Left ventricle myocardium inferior (tissue), 1 donor: ENCODE results near the gene ZDHHC3. TPM values are rescaled to one million over a fixed set of nuclear protein-coding genes. Genes with fewer than 3 reads are reported as not detected.

ENCODE experiments used
- DNase-seq: peaks from one replicate; pipeline ENCODE4 v3.0.0-alpha.2; 2020
- H3K27ac ChIP-seq: fragments of 200-600 bp; replicated peaks from 2 replicates; pipeline ENCODE4 v1.8.0; 2021
- H3K27me3 ChIP-seq: fragments of 200-600 bp; 2 replicates; pipeline ENCODE4 v1.8.0; 2021; ENCODE audit warnings: low read depth
- H3K36me3 ChIP-seq: fragments of 200-600 bp; 2 replicates; pipeline ENCODE4 v1.8.0; 2021
- H3K4me1 ChIP-seq: fragments of 200-600 bp; 2 replicates; pipeline ENCODE4 v1.8.0; 2021
- H3K4me3 ChIP-seq: fragments of 200-600 bp; 2 replicates; pipeline ENCODE4 v1.8.0; 2021; ENCODE audit warnings: mild to moderate bottlenecking, moderate library complexity
- H3K9me3 ChIP-seq: fragments of 200-600 bp; replicated peaks from 2 replicates; pipeline ENCODE4 v1.8.0; 2021
- intact Hi-C: fragments of 100-400 bp; cut with micrococcal nuclease; formaldehyde crosslinking; loops from one replicate; pipeline ENCODE4 v1.11.0; 2022
- total RNA-seq: library from RNA; stranded (reverse); fragmentation: NEBNext Ultra II Directional; extraction: Animal tissue kit (Norgen Biotek cat#: 25700); gene quantifications from one replicate; pipeline ENCODE4 v1.2.1, GENCODE V29; 2021
- TF ChIP-seq, protein P1 (sequence below): fragments of 200-600 bp; IDR thresholded peaks from 2 replicates; pipeline ENCODE4 v1.8.0; 2021; ENCODE audit warnings: antibody characterized with exemption, mild to moderate bottlenecking, borderline replicate concordance
- donor health status: DM: no; HTN: yes; CAD: no; lungs with severe emphysema.

The ZDHHC3 gene
- total RNA-seq, 1 donor from 2014 or later, result 40.2 TPM

- intact Hi-C loops, result no loop called here
- TF ChIP-seq, protein P1, sequence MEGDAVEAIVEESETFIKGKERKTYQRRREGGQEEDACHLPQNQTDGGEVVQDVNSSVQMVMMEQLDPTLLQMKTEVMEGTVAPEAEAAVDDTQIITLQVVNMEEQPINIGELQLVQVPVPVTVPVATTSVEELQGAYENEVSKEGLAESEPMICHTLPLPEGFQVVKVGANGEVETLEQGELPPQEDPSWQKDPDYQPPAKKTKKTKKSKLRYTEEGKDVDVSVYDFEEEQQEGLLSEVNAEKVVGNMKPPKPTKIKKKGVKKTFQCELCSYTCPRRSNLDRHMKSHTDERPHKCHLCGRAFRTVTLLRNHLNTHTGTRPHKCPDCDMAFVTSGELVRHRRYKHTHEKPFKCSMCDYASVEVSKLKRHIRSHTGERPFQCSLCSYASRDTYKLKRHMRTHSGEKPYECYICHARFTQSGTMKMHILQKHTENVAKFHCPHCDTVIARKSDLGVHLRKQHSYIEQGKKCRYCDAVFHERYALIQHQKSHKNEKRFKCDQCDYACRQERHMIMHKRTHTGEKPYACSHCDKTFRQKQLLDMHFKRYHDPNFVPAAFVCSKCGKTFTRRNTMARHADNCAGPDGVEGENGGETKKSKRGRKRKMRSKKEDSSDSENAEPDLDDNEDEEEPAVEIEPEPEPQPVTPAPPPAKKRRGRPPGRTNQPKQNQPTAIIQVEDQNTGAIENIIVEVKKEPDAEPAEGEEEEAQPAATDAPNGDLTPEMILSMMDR, result no peak
- peaks cover 83% of the 10 kb centered on the region for H3K4me1 ChIP-seq
These were observed 12.2 kb downstream of the ZDHHC3 start for GRCh38 chr3:44963571-44964325.

GRCh38 chr3:44962621-44963393, 13.2 kb downstream of the ZDHHC3 start:
- TF ChIP-seq, protein P1, result no peak
- DNase-seq, result no peak
- Histone ChIP-seq H3K27me3 (no peaks in the 10 kb centered on the region), H3K4me3 (no peak overlapping the region), H3K9me3 (no peaks in the 10 kb centered on the region), H3K4me1 (peaks cover 75% of the 10 kb centered on the region), H3K36me3 (peaks cover 13% of the 10 kb centered on the region), H3K27ac (no peak overlapping the region)
- intact Hi-C loops, result no loop called here

More at GRCh38 chr3:44963571-44964325, 12.2 kb downstream of the ZDHHC3 start:
- no peaks in the 10 kb centered on the region for H3K27me3 ChIP-seq
- peaks cover 5% of the 10 kb centered on the region for H3K36me3 ChIP-seq
- no peaks in the 10 kb centered on the region for H3K9me3 ChIP-seq
- DNase-seq, result no peak
- no peak overlapping the region for H3K4me3 ChIP-seq
- no peak overlapping the region for H3K27ac ChIP-seq

DNA sequence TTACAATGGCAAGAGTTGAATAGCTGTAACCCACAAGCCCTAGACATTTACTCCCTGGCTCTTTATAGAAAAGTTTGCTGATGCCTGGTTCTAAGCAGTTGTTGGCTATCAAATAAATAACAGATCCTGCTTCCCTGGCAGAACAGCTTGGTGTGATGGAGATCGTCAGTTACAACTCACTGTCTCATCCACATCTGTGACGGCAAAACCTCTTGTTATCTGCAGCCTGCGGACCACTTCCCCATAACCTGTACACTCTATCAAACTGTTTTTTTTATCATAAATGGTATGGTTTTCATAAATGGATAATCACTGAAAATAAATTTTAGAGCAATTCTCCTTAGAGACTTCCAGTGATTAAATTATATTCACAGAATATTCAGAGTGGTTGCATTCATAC, 14.1 kb downstream of the ZDHHC3 start:
- no peak overlapping the region for H3K4me3 ChIP-seq
- intact Hi-C loops, result no loop called here
- peaks cover 66% of the 10 kb centered on the region for H3K4me1 ChIP-seq
- no peak overlapping the region for H3K27ac ChIP-seq
- TF ChIP-seq, protein P1, result no peak
- no peak for DNase-seq
- no peaks in the 10 kb centered on the region for H3K27me3 ChIP-seq
- H3K9me3 ChIP-seq, result no peaks in the 10 kb centered on the region
- peaks cover 13% of the 10 kb centered on the region for H3K36me3 ChIP-seq

DNA sequence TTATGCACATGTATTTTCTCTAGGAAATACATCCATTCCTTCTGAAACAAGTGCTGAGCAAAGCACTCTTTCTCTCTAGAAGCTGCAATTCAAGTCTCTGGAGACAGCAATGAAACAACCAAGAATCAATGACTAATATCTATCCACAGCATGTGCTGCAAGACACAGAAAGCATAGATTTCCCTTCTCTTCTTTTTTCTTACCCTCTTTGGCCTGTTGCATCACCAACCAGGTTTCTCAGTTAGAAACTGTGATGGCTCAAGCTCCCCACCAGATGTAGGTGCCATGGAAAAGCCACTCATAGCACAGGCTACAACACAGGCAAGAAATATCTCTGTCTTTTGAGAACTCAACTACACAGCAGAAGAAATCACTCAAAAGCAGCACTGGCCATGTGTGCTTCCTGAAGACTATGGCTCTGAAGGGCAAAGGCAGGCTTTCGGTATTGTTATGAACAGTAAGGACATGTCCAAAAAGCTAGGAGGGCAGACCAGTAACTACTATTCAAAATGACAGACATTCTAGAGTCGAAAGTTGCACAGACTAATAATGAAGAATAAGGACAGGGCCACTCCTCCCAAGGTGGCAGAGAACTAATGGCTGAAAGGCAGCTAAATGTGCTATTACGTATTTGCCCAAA, 15.5 kb downstream of the ZDHHC3 start:
- H3K4me1 ChIP-seq, result peaks cover 77% of the 10 kb centered on the region
- TF ChIP-seq, protein P1, result no peak
- H3K9me3 ChIP-seq, result no peaks in the 10 kb centered on the region
- H3K36me3 ChIP-seq, result peaks cover 13% of the 10 kb centered on the region
- intact Hi-C loops, result no loop called here
- no peak overlapping the region for H3K4me3 ChIP-seq
- H3K27ac ChIP-seq, result no peak overlapping the region
- H3K27me3 ChIP-seq, result no peaks in the 10 kb centered on the region
- DNase-seq, result no peak

DNA sequence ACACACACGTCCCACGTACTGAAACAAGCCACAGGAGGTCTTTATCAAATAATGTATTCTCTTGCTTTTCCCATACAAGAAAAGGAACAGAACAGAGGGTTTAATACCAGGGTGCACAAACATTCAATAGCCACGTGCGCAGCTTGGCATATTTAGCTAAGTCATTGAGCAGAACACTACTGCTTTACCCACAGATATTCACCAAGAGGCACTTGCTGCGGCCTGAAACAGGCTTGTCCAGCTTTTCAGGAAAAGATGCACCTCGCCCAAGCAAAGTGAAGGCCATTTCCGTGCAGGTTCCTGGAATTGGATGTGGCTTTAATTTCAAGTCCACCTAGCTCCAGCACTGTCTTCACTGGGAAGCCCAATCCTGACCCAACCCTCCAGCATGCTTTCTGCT, 17.6 kb downstream of the ZDHHC3 start:
- DNase-seq, result no peak
- TF ChIP-seq, protein P1, result no peak
- peaks cover 18% of the 10 kb centered on the region for H3K36me3 ChIP-seq
- no peak overlapping the region for H3K4me3 ChIP-seq
- H3K4me1 ChIP-seq, result peaks cover 58% of the 10 kb centered on the region
- no peaks in the 10 kb centered on the region for H3K27me3 ChIP-seq
- intact Hi-C loops, result no loop called here
- no peaks in the 10 kb centered on the region for H3K9me3 ChIP-seq
- no peak overlapping the region for H3K27ac ChIP-seq
